Duodenal mucosa (tissue), 2 donors: ENCODE measurements around the gene BPIFB2.
"Not testable (repeated sequence)": the region's sequence is repeated elsewhere in the genome, so short reads cannot be mapped to it uniquely, and the experiment has no call there.

Experiments
- H3K27ac ChIP-seq: one replicate; pipeline ENCODE4 v1.7.0; 2013; ENCODE audit warnings: low read depth, low read length
- H3K27me3 ChIP-seq, 2 donors: one replicate each; pipeline ENCODE4 v1.7.0; 2013; ENCODE audit warnings: low read length in 2 of 2, control low read depth in 1 of 2; ENCODE audit not compliant: insufficient read depth in 2 of 2, control insufficient read depth in 1 of 2
- H3K36me3 ChIP-seq, 2 donors: one replicate each; pipeline ENCODE4 v1.7.0; 2013; ENCODE audit warnings: low read length in 2 of 2, control low read depth in 1 of 2; ENCODE audit not compliant: insufficient read depth in 2 of 2, control insufficient read depth in 1 of 2
- H3K4me1 ChIP-seq, 2 donors: one replicate each; pipeline ENCODE4 v1.7.0; 2013; ENCODE audit warnings: low read length in 2 of 2, control low read depth in 1 of 2; ENCODE audit not compliant: insufficient read depth in 2 of 2, control insufficient read depth in 1 of 2
- H3K4me3 ChIP-seq, 2 donors: one replicate each; pipeline ENCODE4 v1.7.0; 2013; ENCODE audit warnings: low read length in 2 of 2, low read depth in 1 of 2
- H3K9ac ChIP-seq, 2 donors: one replicate each; pipeline ENCODE4 v1.7.0; 2013; ENCODE audit warnings: low read length in 2 of 2, low read depth in 1 of 2
- H3K9me3 ChIP-seq, 2 donors: one replicate each; pipeline ENCODE4 v1.7.0; 2013; ENCODE audit warnings: low read length in 2 of 2, control low read depth in 1 of 2; ENCODE audit not compliant: control insufficient read depth in 1 of 2

The BPIFB2 gene

DNA sequence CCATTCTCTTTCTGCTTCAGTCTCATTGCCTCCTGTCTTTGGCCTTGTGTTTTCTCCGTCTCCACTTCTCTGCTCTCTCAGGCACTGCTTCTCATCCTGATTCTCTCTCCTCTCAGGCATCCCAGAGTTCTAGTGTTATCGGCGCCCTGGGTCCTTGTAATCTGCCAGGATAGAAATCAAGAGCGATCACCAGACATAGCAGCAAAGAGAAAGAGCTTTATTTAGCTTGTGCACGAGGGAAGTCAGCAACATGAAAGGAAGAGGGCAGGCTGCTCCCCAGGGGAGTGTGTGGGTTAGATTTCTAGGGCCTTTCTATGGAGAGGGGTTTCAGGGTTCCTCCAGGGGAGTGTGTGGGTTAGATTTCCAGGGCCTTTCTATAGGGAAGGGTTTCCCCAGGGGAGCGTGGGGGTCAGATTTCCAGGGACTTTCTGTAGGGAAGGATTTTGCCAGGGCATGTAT is 35.8 kb upstream of the BPIFB2 start:
- H3K27ac ChIP-seq = no peak overlapping the region
- no peak overlapping the region for H3K9ac ChIP-seq
- no peaks in the 10 kb centered on the region for H3K27me3 ChIP-seq
- peak overlapping the region in 1 of 2 donors; percentile 29 for H3K4me3 ChIP-seq
- H3K36me3 ChIP-seq = no peaks in the 10 kb centered on the region
- no peaks in the 10 kb centered on the region for H3K9me3 ChIP-seq
- peaks cover 15 to 33% of the 10 kb centered on the region in 2 donors for H3K4me1 ChIP-seq

DNA sequence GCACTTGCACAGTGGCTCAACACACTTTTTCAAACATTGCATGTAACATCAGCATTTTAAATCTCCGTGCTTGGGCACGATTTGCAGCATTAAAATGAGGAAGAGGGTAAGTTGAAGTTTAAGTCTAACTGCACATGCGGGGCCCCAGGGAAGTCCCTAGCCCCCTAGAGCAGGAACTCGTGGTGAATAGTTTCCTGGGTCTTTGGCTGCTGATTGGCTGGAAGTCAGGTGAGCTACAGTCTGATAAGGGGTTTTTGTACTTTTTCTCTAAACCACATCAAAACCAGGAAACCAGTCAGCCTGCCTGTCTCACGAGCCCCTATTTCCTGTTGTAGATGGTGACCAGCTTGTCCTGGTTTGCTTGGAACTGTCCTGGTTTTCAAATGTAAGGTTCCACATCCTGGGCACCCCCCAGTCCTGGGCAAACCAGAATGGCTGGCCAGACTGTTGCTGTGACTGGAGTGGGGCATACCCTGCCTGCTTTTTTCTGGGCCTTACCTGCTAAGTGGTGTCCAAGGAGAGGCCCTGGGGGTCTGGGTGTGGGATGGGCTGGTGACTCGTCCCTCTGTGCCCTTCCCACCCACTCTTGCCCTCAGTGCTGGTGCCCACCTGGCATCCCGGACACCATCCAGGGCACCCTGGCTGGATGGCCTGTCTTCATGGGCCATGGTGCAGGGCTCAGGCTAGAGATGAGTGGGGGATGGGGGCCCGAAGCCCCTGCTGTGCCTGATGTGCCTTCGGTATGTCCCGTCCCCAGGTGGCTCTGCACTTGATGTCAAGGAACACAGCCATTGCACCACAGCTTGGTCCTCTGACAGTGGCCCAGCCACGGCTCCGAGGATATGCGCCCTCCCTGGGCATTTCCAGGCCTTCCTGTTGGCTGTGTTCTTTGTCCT is 35.1 kb upstream of the BPIFB2 start:
- no peaks in the 10 kb centered on the region for H3K9me3 ChIP-seq
- no peak overlapping the region for H3K9ac ChIP-seq
- H3K27me3 ChIP-seq = no peaks in the 10 kb centered on the region
- H3K27ac ChIP-seq = peak overlapping the region; percentile 1
- no peaks in the 10 kb centered on the region for H3K36me3 ChIP-seq
- H3K4me3 ChIP-seq = peak overlapping the region in 1 of 2 donors; percentile 3
- peaks cover 15 to 31% of the 10 kb centered on the region in 2 donors for H3K4me1 ChIP-seq

- Histone ChIP-seq H3K27me3 (no peaks in the 10 kb centered on the region), H3K27ac (no peak overlapping the region)
These were observed 34.3 kb upstream of the BPIFB2 start for GRCh38 chr20:32973077-32973717.

DNA sequence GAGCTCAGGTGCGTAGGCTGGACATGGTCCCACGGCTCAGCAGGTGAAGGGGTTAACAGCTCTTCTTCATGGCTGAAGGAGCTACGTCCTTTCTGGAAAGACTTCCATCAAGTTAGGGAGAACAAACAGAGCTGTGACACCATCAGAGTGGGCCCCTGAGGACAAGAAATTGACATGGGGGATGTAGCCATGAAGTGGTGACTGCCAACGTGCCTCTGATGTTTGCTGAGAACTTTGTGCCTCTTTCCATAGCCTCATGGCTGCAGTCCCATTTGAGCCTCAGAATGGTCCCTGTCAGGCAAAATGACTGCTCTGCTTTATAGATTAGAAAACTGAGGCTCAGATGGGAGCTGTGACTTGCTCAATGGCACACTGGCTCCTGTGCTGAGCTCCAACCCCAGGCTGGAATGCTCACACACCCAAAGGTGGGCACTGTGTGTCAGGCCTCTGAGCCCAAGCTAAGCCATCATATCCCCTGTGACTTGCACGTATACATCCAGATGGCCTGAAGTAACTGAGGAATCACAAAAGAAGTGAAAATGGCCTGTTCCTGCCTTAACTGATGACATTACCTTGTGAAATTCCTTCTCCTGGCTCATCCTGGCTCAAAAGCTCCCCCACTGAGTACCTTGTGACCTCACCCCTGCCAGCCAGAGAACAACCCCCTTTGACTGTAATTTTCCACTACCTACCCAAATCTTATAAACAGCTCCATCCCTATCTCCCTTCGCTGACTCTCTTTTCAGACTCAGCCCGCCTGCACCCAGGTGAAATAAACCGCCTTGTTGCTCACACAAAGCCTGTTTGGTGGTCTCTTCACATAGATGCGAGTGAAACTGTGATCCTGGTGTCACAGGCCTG is 33.1 kb upstream of the BPIFB2 start:
- not testable (repeated sequence) for H3K27ac ChIP-seq, H3K27me3 ChIP-seq, H3K4me3 ChIP-seq, H3K9ac ChIP-seq, H3K36me3 ChIP-seq, H3K9me3 ChIP-seq
- peaks cover 12 to 23% of the 10 kb centered on the region in 2 donors for H3K4me1 ChIP-seq

More at GRCh38 chr20:32973077-32973717, 34.3 kb upstream of the BPIFB2 start:
- Histone ChIP-seq H3K36me3 (no peaks in the 10 kb centered on the region), H3K4me3 (no peak overlapping the region), H3K9me3 (no peaks in the 10 kb centered on the region), H3K9ac (no peak overlapping the region), H3K4me1 (peaks cover 15 to 31% of the 10 kb centered on the region in 2 donors)

- not testable (repeated sequence) for H3K36me3 ChIP-seq, H3K9ac ChIP-seq, H3K27ac ChIP-seq, H3K4me3 ChIP-seq, H3K27me3 ChIP-seq, H3K9me3 ChIP-seq
- H3K4me1 ChIP-seq = peaks cover 10 to 16% of the 10 kb centered on the region in 2 donors
These were observed 32.4 kb upstream of the BPIFB2 start for GRCh38 chr20:32975121-32975520.

DNA sequence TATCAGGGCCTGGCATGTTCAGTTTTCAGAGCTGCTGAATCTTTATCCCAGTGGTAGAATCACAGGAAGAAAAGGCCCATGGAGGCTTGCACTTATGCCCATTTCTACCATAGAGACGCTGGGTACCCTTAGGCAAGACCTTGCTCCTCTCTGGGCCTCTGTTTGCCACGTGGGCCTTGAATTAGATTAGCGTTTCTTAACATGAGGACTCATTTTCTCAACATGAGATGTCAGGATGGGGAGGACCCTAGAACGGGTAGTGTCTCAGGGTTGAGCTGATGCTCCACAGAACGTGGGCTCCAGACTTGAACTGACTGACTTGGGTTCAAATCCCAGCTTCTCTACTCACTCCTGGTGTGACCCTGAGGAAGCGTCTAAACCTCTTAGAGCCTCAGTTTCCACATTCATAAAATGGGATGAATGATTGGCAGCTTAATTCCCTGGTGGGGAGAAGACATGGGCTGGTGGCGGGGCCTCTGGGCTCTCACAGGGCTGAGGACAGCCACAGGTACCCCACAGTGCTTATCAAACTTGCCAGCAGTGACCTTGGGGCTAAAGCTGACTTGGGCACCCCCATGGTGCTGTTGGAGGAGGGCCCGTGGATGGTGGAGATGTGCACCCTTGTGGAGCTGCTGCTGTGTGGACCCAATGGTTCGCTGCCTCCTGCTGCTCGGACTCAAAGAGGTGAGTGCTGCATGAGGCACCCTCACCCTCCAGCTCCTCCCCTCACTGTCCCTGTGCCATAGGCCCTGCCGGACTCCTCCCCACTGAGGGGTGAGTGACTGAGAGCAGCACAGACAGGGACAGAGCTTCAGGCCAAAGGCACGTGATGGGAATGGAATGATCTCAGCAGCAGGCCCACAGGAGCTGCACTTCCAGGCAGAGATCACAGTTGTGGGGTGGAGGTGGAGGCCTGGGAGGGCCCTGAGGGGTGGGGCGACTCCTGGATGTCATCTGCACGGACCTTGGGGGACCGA is 31.5 kb upstream of the BPIFB2 start:
- peaks cover 7 to 10% of the 10 kb centered on the region in 2 donors for H3K4me1 ChIP-seq
- H3K9me3 ChIP-seq = no peaks in the 10 kb centered on the region
- H3K27ac ChIP-seq = no peak overlapping the region
- no peak overlapping the region for H3K4me3 ChIP-seq
- no peaks in the 10 kb centered on the region for H3K27me3 ChIP-seq
- no peak overlapping the region for H3K9ac ChIP-seq
- H3K36me3 ChIP-seq = no peaks in the 10 kb centered on the region

DNA sequence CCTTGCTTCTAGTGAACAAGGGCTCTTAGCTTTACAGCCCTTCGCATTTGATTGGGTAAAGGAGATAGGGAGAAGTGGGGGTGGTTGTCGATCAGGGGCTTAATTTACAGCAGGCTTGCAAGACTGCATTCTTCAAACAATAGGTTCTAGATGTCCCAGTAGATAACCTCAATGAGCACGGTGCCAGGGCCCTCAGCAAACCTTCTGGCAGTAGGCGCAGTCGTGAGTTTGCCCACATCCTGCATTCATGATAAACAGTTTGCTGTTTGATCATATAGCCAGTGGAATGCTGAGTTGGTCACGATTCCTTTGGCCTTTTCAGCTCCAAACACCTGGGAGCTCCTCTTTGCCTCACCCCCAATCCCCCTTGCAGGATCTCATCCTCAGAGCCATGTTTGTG is 30.8 kb upstream of the BPIFB2 start:
- no peaks in the 10 kb centered on the region for H3K27me3 ChIP-seq
- H3K4me1 ChIP-seq = peaks cover 5 to 7% of the 10 kb centered on the region in 2 donors
- no peak overlapping the region for H3K27ac ChIP-seq
- H3K4me3 ChIP-seq = no peak overlapping the region
- H3K9ac ChIP-seq = no peak overlapping the region
- H3K9me3 ChIP-seq = no peaks in the 10 kb centered on the region
- H3K36me3 ChIP-seq = no peaks in the 10 kb centered on the region

- no peaks in the 10 kb centered on the region for H3K27me3 ChIP-seq
- H3K9me3 ChIP-seq = no peaks in the 10 kb centered on the region
- no peak overlapping the region for H3K27ac ChIP-seq
- H3K9ac ChIP-seq = no peak overlapping the region
- peaks cover 5 to 7% of the 10 kb centered on the region in 2 donors for H3K4me1 ChIP-seq
- no peaks in the 10 kb centered on the region for H3K36me3 ChIP-seq
- H3K4me3 ChIP-seq = no peak overlapping the region
These were observed 30.1 kb upstream of the BPIFB2 start for GRCh38 chr20:32977281-32978008.

DNA sequence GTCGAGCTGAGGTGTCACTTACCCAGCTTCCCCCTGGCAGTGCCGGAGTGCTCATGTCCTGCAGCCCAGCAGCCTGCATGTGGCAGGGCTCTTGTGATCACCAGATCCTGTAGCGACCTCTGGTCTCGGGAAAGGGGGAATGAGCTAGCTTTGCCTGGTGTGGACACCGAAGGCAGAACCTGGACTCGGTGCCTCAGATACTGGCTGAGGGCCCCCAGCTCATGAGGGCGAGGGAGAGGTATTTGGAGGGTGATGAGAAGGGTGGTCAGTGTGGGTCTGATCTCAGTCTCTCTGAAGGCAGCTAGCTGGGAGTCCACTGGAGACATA is 29.5 kb upstream of the BPIFB2 start:
- H3K9me3 ChIP-seq = no peaks in the 10 kb centered on the region
- H3K27me3 ChIP-seq = no peaks in the 10 kb centered on the region
- no peak overlapping the region for H3K27ac ChIP-seq
- no peak overlapping the region for H3K4me3 ChIP-seq
- H3K9ac ChIP-seq = no peak overlapping the region
- peaks cover 0 to 2% of the 10 kb centered on the region in 2 donors for H3K4me1 ChIP-seq
- H3K36me3 ChIP-seq = no peaks in the 10 kb centered on the region
